Prostate gland (tissue), 2 donors: Measurements from ENCODE around the gene RNF149.

Experiments
- CTCF ChIP-seq, 4 experiments: fragments of 200-600 bp in 2 of 4; fragments of 450-650 bp in 2 of 4; sonication (generic) in 2 of 4; IDR thresholded peaks; 1 replicate in 3 of 4; 2 replicates in 1 of 4; pipeline ENCODE4 v1.5.1; 2016 to 2019; ENCODE audit warnings: antibody characterized with exemption in 4 of 4, mild to moderate bottlenecking in 2 of 4, moderate library complexity in 2 of 4
- POLR2A ChIP-seq: fragments of 450-650 bp; IDR thresholded peaks from one replicate; pipeline ENCODE4 v1.6.1; 2016; ENCODE audit warnings: antibody characterized with exemption, mild to moderate bottlenecking
- POLR2AphosphoS5 ChIP-seq: sonication (generic); formaldehyde crosslinking; IDR thresholded peaks from one replicate; pipeline ENCODE4 v1.6.1; 2017; ENCODE audit warnings: antibody characterized with exemption

GRCh38 chr2:101306410-101306809, 2.1 kb downstream of the RNF149 start:
- TF ChIP-seq CTCF (IDR thresholded peaks at IDR 0.05) (no peak), POLR2A (no peak), POLR2AphosphoS5 (no peak)
